Uterus (tissue), 2 donors: ENCODE measurements around the gene COPB2.

Experiments used
- CTCF ChIP-seq, 4 experiments: fragments of 200-600 bp in 2 of 4; fragments of 450-650 bp in 2 of 4; sonication (generic) in 2 of 4; IDR thresholded peaks; one replicate each; pipeline ENCODE4 v1.5.1; 2016 to 2019; ENCODE audit warnings: antibody characterized with exemption in 4 of 4, mild to moderate bottlenecking in 2 of 4, moderate library complexity in 1 of 4
- POLR2A ChIP-seq, 2 donors: fragments of 450-650 bp; IDR thresholded peaks; one replicate each; pipeline ENCODE4 v1.6.1; 2016; ENCODE audit warnings: antibody characterized with exemption in 2 of 2, mild to moderate bottlenecking in 1 of 2, moderate library complexity in 1 of 2

GRCh38 chr3:139312416-139312815 lies 77.0 kb downstream of the COPB2 start:
- TF ChIP-seq CTCF (IDR thresholded peaks at IDR 0.05) (no peak), POLR2A (IDR thresholded peaks at IDR 0.05) (no peak)
